C4-2B (cell line): Measurements from ENCODE around the gene CYB5RL.

ENCODE experiments used
- ZFX ChIP-seq: fragments of 450-650 bp; IDR thresholded peaks from 2 replicates; pipeline ENCODE4 v1.6.1; 2017
- TF ChIP-seq, protein P1 (sequence below): fragments of 450-650 bp; conservative IDR thresholded peaks from 2 replicates; pipeline ENCODE4 v1.5.1; 2017; ENCODE audit warnings: mild to moderate bottlenecking

DNA sequence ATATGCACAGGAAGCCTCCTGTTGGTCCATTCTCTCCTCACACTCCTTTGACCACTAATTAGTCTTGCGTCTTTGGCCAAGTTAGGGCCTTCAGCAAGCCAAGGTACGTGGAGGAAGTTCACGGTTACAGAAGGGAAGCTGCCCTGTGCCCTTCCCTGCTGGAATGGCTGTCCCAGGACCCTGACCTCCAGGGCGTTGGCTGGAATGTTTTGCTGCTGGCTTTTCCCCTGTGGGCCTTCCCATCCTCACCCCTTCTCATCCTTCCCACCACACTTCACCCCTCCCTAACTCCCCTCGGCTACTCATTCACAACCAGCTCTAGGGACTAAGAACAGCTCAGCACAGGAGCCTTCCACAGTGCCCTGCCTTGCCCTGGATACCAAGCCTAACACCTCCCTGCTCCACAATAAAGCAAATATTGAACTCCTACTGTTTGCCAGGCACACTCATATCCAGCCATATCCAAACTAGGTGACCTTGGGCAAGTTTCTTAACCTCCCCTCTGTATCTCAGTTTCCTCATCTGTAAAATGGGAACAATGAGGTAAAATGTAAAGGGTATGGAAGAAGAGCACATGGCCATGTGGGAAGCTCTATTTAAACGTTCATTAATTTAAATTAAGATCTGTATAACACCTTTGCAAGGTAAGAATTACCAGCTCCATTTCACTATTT, 38.2 kb downstream of the CYB5RL start:
- TF ChIP-seq, protein P1, sequence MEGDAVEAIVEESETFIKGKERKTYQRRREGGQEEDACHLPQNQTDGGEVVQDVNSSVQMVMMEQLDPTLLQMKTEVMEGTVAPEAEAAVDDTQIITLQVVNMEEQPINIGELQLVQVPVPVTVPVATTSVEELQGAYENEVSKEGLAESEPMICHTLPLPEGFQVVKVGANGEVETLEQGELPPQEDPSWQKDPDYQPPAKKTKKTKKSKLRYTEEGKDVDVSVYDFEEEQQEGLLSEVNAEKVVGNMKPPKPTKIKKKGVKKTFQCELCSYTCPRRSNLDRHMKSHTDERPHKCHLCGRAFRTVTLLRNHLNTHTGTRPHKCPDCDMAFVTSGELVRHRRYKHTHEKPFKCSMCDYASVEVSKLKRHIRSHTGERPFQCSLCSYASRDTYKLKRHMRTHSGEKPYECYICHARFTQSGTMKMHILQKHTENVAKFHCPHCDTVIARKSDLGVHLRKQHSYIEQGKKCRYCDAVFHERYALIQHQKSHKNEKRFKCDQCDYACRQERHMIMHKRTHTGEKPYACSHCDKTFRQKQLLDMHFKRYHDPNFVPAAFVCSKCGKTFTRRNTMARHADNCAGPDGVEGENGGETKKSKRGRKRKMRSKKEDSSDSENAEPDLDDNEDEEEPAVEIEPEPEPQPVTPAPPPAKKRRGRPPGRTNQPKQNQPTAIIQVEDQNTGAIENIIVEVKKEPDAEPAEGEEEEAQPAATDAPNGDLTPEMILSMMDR: no peak
- TF ChIP-seq ZFX: no peak
